Prostate gland (tissue), 2 donors: ENCODE measurements around the gene TAOK1.

ENCODE experiments used
- POLR2A ChIP-seq: fragments of 450-650 bp; IDR thresholded peaks from one replicate; pipeline ENCODE4 v1.6.1; 2016; ENCODE audit warnings: antibody characterized with exemption, mild to moderate bottlenecking
- POLR2AphosphoS5 ChIP-seq: sonication (generic); formaldehyde crosslinking; IDR thresholded peaks from one replicate; pipeline ENCODE4 v1.6.1; 2017; ENCODE audit warnings: antibody characterized with exemption
- TF ChIP-seq, protein P1 (sequence below), 4 experiments: fragments of 200-600 bp in 2 of 4; fragments of 450-650 bp in 2 of 4; sonication (generic) in 2 of 4; IDR thresholded peaks; 1 replicate in 3 of 4; 2 replicates in 1 of 4; pipeline ENCODE4 v1.5.1; 2016 to 2019; ENCODE audit warnings: antibody characterized with exemption in 4 of 4, mild to moderate bottlenecking in 2 of 4, moderate library complexity in 2 of 4

DNA sequence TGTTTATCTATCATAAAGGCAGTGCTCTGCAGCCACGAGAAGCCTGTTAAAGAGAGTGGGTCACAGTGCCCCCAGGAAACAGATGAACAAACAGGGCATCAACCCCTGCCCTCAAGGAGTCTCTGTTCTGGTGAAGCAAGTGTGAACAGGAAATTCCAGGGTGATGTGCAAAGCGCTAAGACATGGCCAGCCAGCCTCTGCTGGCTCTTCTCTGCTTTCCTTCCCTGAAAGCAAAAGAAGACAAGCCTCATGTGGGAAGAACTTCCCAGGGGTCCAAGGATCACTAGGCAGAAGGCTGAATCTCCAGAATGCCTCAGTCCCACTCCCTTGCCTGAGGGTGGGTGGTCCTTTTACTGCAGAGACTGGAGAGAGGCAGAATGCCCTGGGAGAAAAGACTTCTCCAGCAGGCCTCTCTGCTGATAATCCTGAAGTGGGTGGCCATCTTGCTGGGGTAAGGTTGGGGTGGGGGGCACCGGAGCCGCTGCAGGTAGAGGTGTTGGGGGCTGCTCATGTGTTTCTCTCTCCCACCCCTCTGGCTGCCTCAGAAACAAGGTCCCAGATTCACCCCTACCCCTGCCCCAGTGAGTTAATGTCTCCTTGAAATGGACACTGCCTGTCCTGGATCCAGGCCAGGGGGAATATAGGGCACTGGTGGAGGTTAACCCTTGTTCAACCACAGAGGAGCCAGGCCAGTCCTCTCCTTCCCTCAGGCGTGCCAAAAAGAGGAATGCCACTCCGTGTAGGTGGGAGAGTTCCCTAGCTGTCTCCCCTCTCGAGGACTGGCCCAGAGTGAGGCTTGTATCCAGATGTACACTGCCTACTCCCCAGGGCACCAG is 205.2 kb downstream of the TAOK1 start:
- no peak for TF ChIP-seq POLR2A
- TF ChIP-seq, protein P1, sequence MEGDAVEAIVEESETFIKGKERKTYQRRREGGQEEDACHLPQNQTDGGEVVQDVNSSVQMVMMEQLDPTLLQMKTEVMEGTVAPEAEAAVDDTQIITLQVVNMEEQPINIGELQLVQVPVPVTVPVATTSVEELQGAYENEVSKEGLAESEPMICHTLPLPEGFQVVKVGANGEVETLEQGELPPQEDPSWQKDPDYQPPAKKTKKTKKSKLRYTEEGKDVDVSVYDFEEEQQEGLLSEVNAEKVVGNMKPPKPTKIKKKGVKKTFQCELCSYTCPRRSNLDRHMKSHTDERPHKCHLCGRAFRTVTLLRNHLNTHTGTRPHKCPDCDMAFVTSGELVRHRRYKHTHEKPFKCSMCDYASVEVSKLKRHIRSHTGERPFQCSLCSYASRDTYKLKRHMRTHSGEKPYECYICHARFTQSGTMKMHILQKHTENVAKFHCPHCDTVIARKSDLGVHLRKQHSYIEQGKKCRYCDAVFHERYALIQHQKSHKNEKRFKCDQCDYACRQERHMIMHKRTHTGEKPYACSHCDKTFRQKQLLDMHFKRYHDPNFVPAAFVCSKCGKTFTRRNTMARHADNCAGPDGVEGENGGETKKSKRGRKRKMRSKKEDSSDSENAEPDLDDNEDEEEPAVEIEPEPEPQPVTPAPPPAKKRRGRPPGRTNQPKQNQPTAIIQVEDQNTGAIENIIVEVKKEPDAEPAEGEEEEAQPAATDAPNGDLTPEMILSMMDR (IDR thresholded peaks at IDR 0.05), result no peak
- no peak for TF ChIP-seq POLR2AphosphoS5
